Neural progenitor cell (in vitro differentiated cells): ENCODE data around the gene BNIPL. TPM values are rescaled to one million over a fixed set of nuclear protein-coding genes. Genes with fewer than 3 reads are reported as not detected.

Experiments used
- DNase-seq: peaks from one replicate; pipeline ENCODE4 v3.0.0-alpha.2; 2016; ENCODE audit warnings: low spot score
- H2AFZ ChIP-seq: fragments of 200-600 bp; sonication (generic); replicated peaks from 2 replicates; pipeline ENCODE4 v1.6.1; 2016; ENCODE audit warnings: antibody characterized with exemption
- H3F3A ChIP-seq: fragments of 200-600 bp; sonication (generic); 2 replicates; pipeline ENCODE4 v1.6.1; 2016; ENCODE audit warnings: antibody characterized with exemption, low read depth
- H3K27ac ChIP-seq: fragments of 200-600 bp; sonication (generic); 2 replicates; pipeline ENCODE4 v1.5.1; 2016; ENCODE audit warnings: mild to moderate bottlenecking
- H3K27me3 ChIP-seq: fragments of 200-600 bp; sonication (generic); 2 replicates; pipeline ENCODE4 v1.6.1; 2016; ENCODE audit warnings: mild to moderate bottlenecking, moderate library complexity
- H3K36me3 ChIP-seq: fragments of 200-600 bp; sonication (generic); 2 replicates; pipeline ENCODE4 v1.5.1; 2016
- H3K4me1 ChIP-seq: fragments of 200-600 bp; sonication (generic); 2 replicates; pipeline ENCODE4 v1.6.1; 2016; ENCODE audit warnings: mixed run types
- H3K4me2 ChIP-seq: fragments of 200-600 bp; sonication (generic); 2 replicates; pipeline ENCODE4 v1.6.1; 2016
- H3K4me3 ChIP-seq: fragments of 200-600 bp; sonication (generic); 2 replicates; pipeline ENCODE4 v1.5.1; 2016
- H3K79me2 ChIP-seq: fragments of 200-600 bp; sonication (generic); 2 replicates; pipeline ENCODE4 v1.6.1; 2016; ENCODE audit warnings: low read depth
- H3K9ac ChIP-seq: fragments of 200-600 bp; sonication (generic); 2 replicates; pipeline ENCODE4 v1.6.1; 2016
- H3K9me3 ChIP-seq: fragments of 200-600 bp; sonication (generic); 2 replicates; pipeline ENCODE4 v1.5.1; 2016; ENCODE audit warnings: low read depth
- H4K20me1 ChIP-seq: fragments of 200-600 bp; sonication (generic); 2 replicates; pipeline ENCODE4 v1.6.1; 2016; ENCODE audit warnings: low read depth
- H3K27ac Mint-ChIP-seq: 3 replicates; pipeline ENCODE4 v1.8.0; 2021; ENCODE audit warnings: mixed read lengths
- H3K27me3 Mint-ChIP-seq: 2 replicates; pipeline ENCODE4 v1.8.0; 2022; ENCODE audit warnings: low read depth, mild to moderate bottlenecking, inconsistent platforms, moderate library complexity, mixed read lengths; ENCODE audit not compliant: insufficient read depth
- H3K36me3 Mint-ChIP-seq: 3 replicates; pipeline ENCODE4 v1.8.0; 2021; ENCODE audit warnings: mixed read lengths
- H3K4me1 Mint-ChIP-seq: 3 replicates; pipeline ENCODE4 v1.8.0; 2021; ENCODE audit warnings: mixed read lengths
- H3K4me3 Mint-ChIP-seq: 3 replicates; pipeline ENCODE4 v1.8.0; 2021; ENCODE audit warnings: mild to moderate bottlenecking, moderate library complexity, mixed read lengths
- H3K9me3 Mint-ChIP-seq: 3 replicates; pipeline ENCODE4 v1.8.0; 2020; ENCODE audit warnings: mixed read lengths
- CTCF ChIP-seq: fragments of 200-600 bp; sonication (generic); IDR thresholded peaks from 2 replicates; pipeline ENCODE4 v1.5.1; 2017; ENCODE audit warnings: antibody characterized with exemption, mild to moderate bottlenecking
- EZH2 ChIP-seq: fragments of 200-600 bp; sonication (generic); IDR thresholded peaks from 2 replicates; pipeline ENCODE4 v1.6.1; 2017; ENCODE audit warnings: antibody characterized with exemption, mild to moderate bottlenecking, moderate library complexity
- EZH2phosphoT487 ChIP-seq: fragments of 200-600 bp; sonication (generic); IDR thresholded peaks from 2 replicates; pipeline ENCODE4 v1.6.1; 2017; ENCODE audit warnings: antibody characterized with exemption
- total RNA-seq: library from RNA; depleted of rRNA; stranded (reverse); fragments of >200 nt; gene quantifications from 2 replicates; pipeline ENCODE4 v1.2.3, GENCODE V29; 2015; ENCODE audit warnings: low replicate concordance

BNIPL gene
- total RNA-seq, 1 donor from 2014 or later, result 0.97 TPM

GRCh38 chr1:151060007-151060656 is 23.7 kb downstream of the BNIPL start, which contains the start of gene MLLT11:
Gene MLLT11, plus strand, starts transcription at chr1:151060397. Its CDS starts 6,828 bp downstream, at chr1:151067225.
- Histone ChIP-seq H3K36me3 (no peaks in the 10 kb centered on the region), H3F3A (peaks cover 22% of the 10 kb centered on the region), H3K9ac (peak within 1 kb of the TSS; percentile 75), H3K79me2 (peaks cover 94% of the 10 kb centered on the region), H4K20me1 (peaks cover 28% of the 10 kb centered on the region), H3K4me1 (peaks cover 17% of the 10 kb centered on the region), H3K4me3 (peak within 1 kb of the TSS; percentile 89), H3K27ac (peak within 1 kb of the TSS; percentile 76), H3K4me2 (peak within 1 kb of the TSS; percentile 90), H3K9me3 (no peaks in the 10 kb centered on the region), H2AFZ (peak within 1 kb of the TSS; percentile 75), H3K27me3 (no peaks in the 10 kb centered on the region)
- Mint-ChIP-seq H3K36me3 (peaks cover 32% of the 10 kb centered on the region), H3K27ac (peak within 1 kb of the TSS; percentile 92), H3K4me1 (peaks cover 41% of the 10 kb centered on the region), H3K9me3 (no peaks in the 10 kb centered on the region), H3K27me3 (peaks cover 11% of the 10 kb centered on the region), H3K4me3 (peak within 1 kb of the TSS; percentile 93)
- DNase-seq, result peak; percentile 94
- TF ChIP-seq CTCF (peak; percentile 30), EZH2phosphoT487 (no peak), EZH2 (no peak)

GRCh38 chr1:151060657-151061421 is 24.5 kb downstream of the BNIPL start:
- peaks cover 41% of the 10 kb centered on the region for H3K4me1 Mint-ChIP-seq
- Histone ChIP-seq H3K4me1 (peaks cover 17% of the 10 kb centered on the region), H4K20me1 (peaks cover 33% of the 10 kb centered on the region)

GRCh38 chr1:151061704-151062103 is 25.3 kb downstream of the BNIPL start:
- peaks cover 27% of the 10 kb centered on the region for H3F3A ChIP-seq
- Mint-ChIP-seq H3K36me3 (peaks cover 31% of the 10 kb centered on the region), H3K4me1 (peaks cover 37% of the 10 kb centered on the region), H3K27me3 (peaks cover 5% of the 10 kb centered on the region), H3K9me3 (no peaks in the 10 kb centered on the region), H3K4me3 (peak overlapping the region; percentile 93), H3K27ac (no peak overlapping the region)
- H3K4me2 ChIP-seq, result peak overlapping the region; percentile 90
- no peaks in the 10 kb centered on the region for H3K9me3 ChIP-seq
- H2AFZ ChIP-seq, result no peak overlapping the region
- H3K4me3 ChIP-seq, result peak overlapping the region; percentile 89
- H3K4me1 ChIP-seq, result peaks cover 17% of the 10 kb centered on the region
- H3K9ac ChIP-seq, result peak overlapping the region; percentile 31
- no peak overlapping the region for H3K27ac ChIP-seq
- no peaks in the 10 kb centered on the region for H3K36me3 ChIP-seq
- DNase-seq, result no peak
- H3K79me2 ChIP-seq, result peaks cover 99% of the 10 kb centered on the region
- TF ChIP-seq CTCF, result no peak
- no peak for TF ChIP-seq EZH2
- no peaks in the 10 kb centered on the region for H3K27me3 ChIP-seq
- peaks cover 30% of the 10 kb centered on the region for H4K20me1 ChIP-seq

More at GRCh38 chr1:151060657-151061421, 24.5 kb downstream of the BNIPL start:
- no peaks in the 10 kb centered on the region for H3K27me3 ChIP-seq
- Mint-ChIP-seq H3K9me3 (no peaks in the 10 kb centered on the region), H3K36me3 (peaks cover 32% of the 10 kb centered on the region), H3K27ac (peak overlapping the region; percentile 92), H3K4me3 (peak overlapping the region; percentile 93), H3K27me3 (peaks cover 11% of the 10 kb centered on the region)
- H3F3A ChIP-seq, result peaks cover 25% of the 10 kb centered on the region
- H3K79me2 ChIP-seq, result peaks cover 99% of the 10 kb centered on the region
- peak; percentile 38 for DNase-seq
- no peak for TF ChIP-seq EZH2
- no peak for TF ChIP-seq CTCF
- peak overlapping the region; percentile 31 for H3K9ac ChIP-seq
- H3K36me3 ChIP-seq, result no peaks in the 10 kb centered on the region
- H3K4me2 ChIP-seq, result peak overlapping the region; percentile 90
- H3K9me3 ChIP-seq, result no peaks in the 10 kb centered on the region
- H3K4me3 ChIP-seq, result peak overlapping the region; percentile 89
- peak overlapping the region; percentile 45 for H2AFZ ChIP-seq
- peak overlapping the region; percentile 76 for H3K27ac ChIP-seq
